ENCODE measurements around the gene APBB2.

Gene APBB2

GRCh38 chr4:41214136-41214824 is at the start of gene APBB2:
TSS of gene APBB2 (minus strand) at chr4:41214542. CDS start at chr4:41033254, 181,288 bp downstream.
- H3K36me3 Mint-ChIP-seq (ENCODE audit: low read depth): no peaks in the 10 kb centered on the region
- peak; percentile 62 for DNase-seq
- peak within 1 kb of the TSS; percentile 76 for H3K4me3 Mint-ChIP-seq
- H3K4me1 Mint-ChIP-seq (ENCODE audit: low read depth): peaks cover 28% of the 10 kb centered on the region
- H3K27me3 Mint-ChIP-seq: peaks cover 82% of the 10 kb centered on the region
- H3K27ac Mint-ChIP-seq: no peak within 1 kb of the TSS
- no peaks in the 10 kb centered on the region for H3K9me3 Mint-ChIP-seq

GRCh38 chr4:41262198-41262597 is 47.9 kb upstream of the APBB2 start:
- H3K4me1 Mint-ChIP-seq (ENCODE audit: low read depth): peaks cover 6% of the 10 kb centered on the region
- DNase-seq: no peak
- no peaks in the 10 kb centered on the region for H3K36me3 Mint-ChIP-seq (ENCODE audit: low read depth)
- H3K27ac Mint-ChIP-seq: no peak overlapping the region
- H3K9me3 Mint-ChIP-seq: no peaks in the 10 kb centered on the region
- H3K27me3 Mint-ChIP-seq: peaks cover 47% of the 10 kb centered on the region
- H3K4me3 Mint-ChIP-seq: no peak overlapping the region

- Mint-ChIP-seq H3K27ac (no peak overlapping the region), H3K4me1 (ENCODE audit: low read depth) (peaks cover 7% of the 10 kb centered on the region), H3K9me3 (no peaks in the 10 kb centered on the region), H3K36me3 (ENCODE audit: low read depth) (no peaks in the 10 kb centered on the region), H3K4me3 (no peak overlapping the region), H3K27me3 (peaks cover 64% of the 10 kb centered on the region)
- DNase-seq: no peak
Measured at GRCh38 chr4:41260116-41260733, 45.9 kb upstream of the APBB2 start.

- DNase-seq: no peak
- Mint-ChIP-seq H3K27me3 (peaks cover 71% of the 10 kb centered on the region), H3K36me3 (ENCODE audit: low read depth) (no peaks in the 10 kb centered on the region), H3K9me3 (no peaks in the 10 kb centered on the region), H3K4me3 (no peak overlapping the region), H3K27ac (no peak overlapping the region), H3K4me1 (ENCODE audit: low read depth) (peaks cover 7% of the 10 kb centered on the region)
Measured at GRCh38 chr4:41258783-41259182, 44.4 kb upstream of the APBB2 start.

GRCh38 chr4:41257906-41258305 is 43.6 kb upstream of the APBB2 start:
- peaks cover 7% of the 10 kb centered on the region for H3K4me1 Mint-ChIP-seq (ENCODE audit: low read depth)
- no peaks in the 10 kb centered on the region for H3K9me3 Mint-ChIP-seq
- H3K27me3 Mint-ChIP-seq: peaks cover 67% of the 10 kb centered on the region
- peak overlapping the region; percentile 33 for H3K27ac Mint-ChIP-seq
- peak overlapping the region; percentile 58 for H3K4me3 Mint-ChIP-seq
- no peak for DNase-seq
- H3K36me3 Mint-ChIP-seq (ENCODE audit: low read depth): no peaks in the 10 kb centered on the region

GRCh38 chr4:41257257-41257901 is 43.0 kb upstream of the APBB2 start:
- Mint-ChIP-seq H3K4me3 (peak overlapping the region; percentile 58), H3K27ac (no peak overlapping the region), H3K27me3 (peaks cover 70% of the 10 kb centered on the region), H3K4me1 (ENCODE audit: low read depth) (peaks cover 7% of the 10 kb centered on the region), H3K9me3 (no peaks in the 10 kb centered on the region), H3K36me3 (ENCODE audit: low read depth) (no peaks in the 10 kb centered on the region)
- DNase-seq: peak; percentile 48

- DNase-seq: peak; percentile 28
- Mint-ChIP-seq H3K9me3 (peaks cover 1% of the 10 kb centered on the region), H3K4me3 (peak within 1 kb of the TSS; percentile 58), H3K4me1 (ENCODE audit: low read depth) (peaks cover 7% of the 10 kb centered on the region), H3K36me3 (ENCODE audit: low read depth) (no peaks in the 10 kb centered on the region), H3K27ac (no peak within 1 kb of the TSS), H3K27me3 (peaks cover 75% of the 10 kb centered on the region)
Measured at GRCh38 chr4:41256740-41257256, 42.5 kb upstream of the APBB2 start, which contains the start of gene UCHL1. TSS of gene UCHL1 (plus strand) at chr4:41256928. CDS start at chr4:41256977, 49 bp downstream.

- no peaks in the 10 kb centered on the region for H3K36me3 Mint-ChIP-seq (ENCODE audit: low read depth)
- H3K27me3 Mint-ChIP-seq: peaks cover 70% of the 10 kb centered on the region
- no peak overlapping the region for H3K27ac Mint-ChIP-seq
- H3K4me3 Mint-ChIP-seq: peak overlapping the region; percentile 33
- DNase-seq: no peak
- peaks cover 7% of the 10 kb centered on the region for H3K4me1 Mint-ChIP-seq (ENCODE audit: low read depth)
- H3K9me3 Mint-ChIP-seq: peaks cover 1% of the 10 kb centered on the region
Measured at GRCh38 chr4:41256131-41256739, 41.9 kb upstream of the APBB2 start.

GRCh38 chr4:41245983-41246382 is 31.6 kb upstream of the APBB2 start:
- H3K9me3 Mint-ChIP-seq: no peaks in the 10 kb centered on the region
- H3K4me3 Mint-ChIP-seq: no peak overlapping the region
- DNase-seq: no peak
- H3K36me3 Mint-ChIP-seq (ENCODE audit: low read depth): no peaks in the 10 kb centered on the region
- no peak overlapping the region for H3K27ac Mint-ChIP-seq
- H3K4me1 Mint-ChIP-seq (ENCODE audit: low read depth): no peaks in the 10 kb centered on the region
- peaks cover 21% of the 10 kb centered on the region for H3K27me3 Mint-ChIP-seq

GRCh38 chr4:41241919-41242318 is 27.6 kb upstream of the APBB2 start:
- no peaks in the 10 kb centered on the region for H3K36me3 Mint-ChIP-seq (ENCODE audit: low read depth)
- no peaks in the 10 kb centered on the region for H3K4me1 Mint-ChIP-seq (ENCODE audit: low read depth)

GRCh38 chr4:41236508-41236907 is 22.2 kb upstream of the APBB2 start:
- Mint-ChIP-seq H3K9me3 (no peaks in the 10 kb centered on the region), H3K27ac (no peak overlapping the region), H3K27me3 (no peaks in the 10 kb centered on the region), H3K4me3 (no peak overlapping the region), H3K36me3 (ENCODE audit: low read depth) (no peaks in the 10 kb centered on the region), H3K4me1 (ENCODE audit: low read depth) (no peaks in the 10 kb centered on the region)
- no peak for DNase-seq

More at GRCh38 chr4:41241919-41242318, 27.6 kb upstream of the APBB2 start:
- H3K4me3 Mint-ChIP-seq: no peak overlapping the region
- no peak overlapping the region for H3K27ac Mint-ChIP-seq
- DNase-seq: no peak
- H3K27me3 Mint-ChIP-seq: peaks cover 11% of the 10 kb centered on the region
- H3K9me3 Mint-ChIP-seq: no peaks in the 10 kb centered on the region

GRCh38 chr4:41236032-41236431 is 21.7 kb upstream of the APBB2 start:
- Mint-ChIP-seq H3K9me3 (no peaks in the 10 kb centered on the region), H3K4me1 (ENCODE audit: low read depth) (no peaks in the 10 kb centered on the region), H3K27ac (no peak overlapping the region), H3K27me3 (no peaks in the 10 kb centered on the region), H3K36me3 (ENCODE audit: low read depth) (no peaks in the 10 kb centered on the region), H3K4me3 (no peak overlapping the region)
- no peak for DNase-seq

GRCh38 chr4:41232856-41233255 is 18.5 kb upstream of the APBB2 start:
- Mint-ChIP-seq H3K36me3 (ENCODE audit: low read depth) (no peaks in the 10 kb centered on the region), H3K4me3 (no peak overlapping the region), H3K27ac (no peak overlapping the region), H3K9me3 (no peaks in the 10 kb centered on the region), H3K27me3 (peaks cover 6% of the 10 kb centered on the region), H3K4me1 (ENCODE audit: low read depth) (no peaks in the 10 kb centered on the region)
- no peak for DNase-seq

GRCh38 chr4:41232406-41232805 is 18.1 kb upstream of the APBB2 start:
- no peak overlapping the region for H3K4me3 Mint-ChIP-seq
- H3K9me3 Mint-ChIP-seq: no peaks in the 10 kb centered on the region
- H3K4me1 Mint-ChIP-seq (ENCODE audit: low read depth): no peaks in the 10 kb centered on the region
- no peak overlapping the region for H3K27ac Mint-ChIP-seq
- H3K36me3 Mint-ChIP-seq (ENCODE audit: low read depth): no peaks in the 10 kb centered on the region
- peaks cover 6% of the 10 kb centered on the region for H3K27me3 Mint-ChIP-seq
- no peak for DNase-seq

Measured in activated T-cell treated with anti-CD3 and anti-CD28 coated beads, Interleukin-2, amount 50 U/mL, for 24 hours (primary cell).